HepG2 (cell line): ENCODE results near the gene TIMM13. TPM values are rescaled to one million over a fixed set of nuclear protein-coding genes. Genes with fewer than 3 reads are reported as not detected.

Experiments used
- ATAC-seq: fragments of 200-7000 bp; cut with Tn5 transposase; 3 replicates; pipeline ENCODE4 v1.9.1; 2020; ENCODE audit warnings: mild to moderate bottlenecking, moderate library complexity
- BruUV-seq: library from RNA; stranded (reverse); fragments of 400-500 nt; replicated peaks from 2 replicates; lab custom pipeline; 2021; lab: Mats Ljungman, UMichigan
- CTCF ChIA-PET: fragments of 300-600 bp; formaldehyde crosslinking; extraction: SDS; loops from one replicate; lab custom pipeline; 2021; ENCODE audit warnings: low total read pairs, inconsistent platforms, low intra/inter-chr PET ratio; lab: Yijun Ruan, JAX
- POLR2A ChIA-PET: fragments of 350-600 bp; sonication (Branson Sonifier 250); formaldehyde crosslinking; loops from one replicate; lab custom pipeline; 2020; ENCODE audit warnings: antibody characterized with exemption, inconsistent platforms; lab: Yijun Ruan, JAX
- DNase-seq: peaks from one replicate; pipeline ENCODE4 v3.0.0-alpha.2; 2015; ENCODE audit warnings: low spot score
- FAIRE-seq: peaks from 3 replicates; lab custom pipeline; 2011; peaks lifted over from hg19 to GRCh38; lab: Jason Lieb, UNC
- H2AFZ ChIP-seq: one replicate; pipeline ENCODE4 v1.6.1; 2011; ENCODE audit warnings: low read length, inconsistent platforms
- H3K27ac ChIP-seq: fragments of 300-600 bp; 3 replicates; pipeline ENCODE4 v1.8.0; 2011; ENCODE audit warnings: mixed run types, mild to moderate bottlenecking, mixed read lengths, low read length, inconsistent platforms; ENCODE audit not compliant: insufficient read depth; ENCODE audit errors: extremely low read length
- H3K27me3 ChIP-seq, 2 experiments: fragments of 200-600 bp in 1 of 2; 2 replicates in 1 of 2; 3 replicates in 1 of 2; pipeline versions ENCODE4 v1.6.0 to v1.8.0; 2011; ENCODE audit warnings: low read length in 2 of 2, mild to moderate bottlenecking in 2 of 2, moderate library complexity in 2 of 2, inconsistent platforms in 1 of 2; ENCODE audit not compliant: insufficient read depth in 2 of 2, control insufficient read depth in 1 of 2
- H3K36me3 ChIP-seq, 2 experiments: fragments of 200-600 bp in 1 of 2; replicated peaks in 1 of 2; 2 replicates in 1 of 2; 3 replicates in 1 of 2; pipeline versions ENCODE4 v1.5.1 to v1.8.0; 2011; ENCODE audit warnings: low read length in 2 of 2, inconsistent platforms in 1 of 2; ENCODE audit not compliant: insufficient read depth in 2 of 2, control insufficient read depth in 1 of 2
- H3K4me1 ChIP-seq: 2 replicates; pipeline ENCODE4 v1.5.1; 2012; ENCODE audit warnings: low read length, inconsistent platforms; ENCODE audit not compliant: insufficient read depth
- H3K4me2 ChIP-seq: 2 replicates; pipeline ENCODE4 v1.6.0; 2011; ENCODE audit warnings: low read depth, low read length, inconsistent platforms
- H3K4me3 ChIP-seq, 3 experiments: fragments of 200-600 bp in 1 of 3; sonication (generic), shearing (Covaris generic) in 1 of 3; replicated peaks in 1 of 3; 2 replicates each; pipeline ENCODE4 v1.5.1; 2011 to 2016; ENCODE audit warnings: low read length in 3 of 3, inconsistent platforms in 2 of 3, low read depth in 2 of 3, mild to moderate bottlenecking in 2 of 3, control low read depth in 1 of 3, mixed read lengths in 1 of 3; ENCODE audit not compliant: insufficient read depth in 1 of 3
- H3K79me2 ChIP-seq: one replicate; pipeline ENCODE4 v1.6.1; 2011; ENCODE audit warnings: low read length, inconsistent platforms; ENCODE audit not compliant: insufficient read depth
- H3K9ac ChIP-seq: 2 replicates; pipeline ENCODE4 v1.6.0; 2011; ENCODE audit warnings: mild to moderate bottlenecking, low read depth, low read length, inconsistent platforms; ENCODE audit not compliant: insufficient read depth
- H3K9me3 ChIP-seq: 2 replicates; pipeline ENCODE4 v1.5.1; 2012; ENCODE audit warnings: mild to moderate bottlenecking, low read length
- H4K20me1 ChIP-seq: 2 replicates; pipeline ENCODE4 v1.6.0; 2011; ENCODE audit warnings: inconsistent platforms, mild to moderate bottlenecking, low read length, moderate library complexity; ENCODE audit not compliant: insufficient read depth
- ATF4 ChIP-seq, 2 experiments: fragments of 450-650 bp in 1 of 2; sonication (generic) in 1 of 2; formaldehyde crosslinking; IDR thresholded peaks; 2 replicates each; pipeline versions ENCODE4 v1.5.0 to v1.8.0; 2020 to 2022; ENCODE audit warnings: mild to moderate bottlenecking in 1 of 2, missing genetic modification reagents in 1 of 2
- ZHX2 ChIP-seq, 2 experiments: sonication (generic) in 1 of 2; formaldehyde crosslinking in 1 of 2; IDR thresholded peaks; 2 replicates each; pipeline versions ENCODE4 v1.6.1 to v1.9.0; 2014 to 2022; ENCODE audit warnings: antibody characterized with exemption in 1 of 2, borderline replicate concordance in 1 of 2, inconsistent platforms in 1 of 2, low read depth in 1 of 2, missing genetic modification reagents in 1 of 2
- ZNF263 ChIP-seq: sonication (generic); formaldehyde crosslinking; IDR thresholded peaks from 2 replicates; pipeline ENCODE4 v1.4.0; 2020; ENCODE audit warnings: missing genetic modification reagents
- ZNF770 ChIP-seq: sonication (generic); formaldehyde crosslinking; IDR thresholded peaks from 2 replicates; pipeline ENCODE4 v1.5.0; 2020; ENCODE audit warnings: mild to moderate bottlenecking, missing genetic modification reagents
- WGBS: methylation state at CpG from one replicate; pipeline ENCODE4 v1.1.6; 2017; ENCODE audit warnings: low lambda C conversion rate; 5-methylcytosine and 5-hydroxymethylcytosine counted together
- in situ Hi-C: cut with HindIII; loops from 2 replicates; pipeline ENCODE4 v1.10.0; 2017; ENCODE audit warnings: low pct_unique_long_range_greater_than_20kb; ENCODE audit not compliant: extremely low pct_ligation_motif_present
- intact Hi-C: fragments of 100-400 bp; cut with micrococcal nuclease; formaldehyde crosslinking; loops from one replicate; pipeline ENCODE4 v1.10.0; 2022; ENCODE audit not compliant: unreplicated experiment
- polyA plus RNA-seq, 8 experiments: library from polyadenylated mRNA; depleted of rRNA in 3 of 8; stranded (reverse) in 7 of 8; unstranded in 1 of 8; fragments of >200 nt; fragmentation: Illumina TruSeq in 4 of 8; extraction: Trizol in 4 of 8; gene quantifications; 2 replicates each; pipeline versions ENCODE4 v1.2.1 to v1.2.3, GENCODE V29; 2011 to 2016; ENCODE audit warnings: low read depth in 4 of 8, missing spikeins in 1 of 8, mixed read lengths in 1 of 8; ENCODE audit not compliant: insufficient read depth in 1 of 8
- total RNA-seq, 5 experiments: library from RNA; depleted of rRNA; stranded (reverse); fragments of >200 nt; fragmentation: Illumina TruSeq; extraction: Trizol; gene quantifications; 2 replicates each; pipeline ENCODE4 v1.2.3, GENCODE V29; 2016; ENCODE audit warnings: low read depth in 1 of 5

TIMM13 gene
- total and polyA plus RNA-seq, 2 of the 13 experiments (the other 11 are each of a cell fraction or from before 2014, with no cell fraction given): 48.4 to 108 TPM

GRCh38 chr19:2387367-2388288 is 39.8 kb downstream of the TIMM13 start:
- Histone ChIP-seq H3K79me2 (no peaks in the 10 kb centered on the region), H3K27ac (no peak overlapping the region), H3K4me1 (peaks cover 25% of the 10 kb centered on the region), H3K36me3 (no peaks in the 10 kb centered on the region), H3K27me3 (peaks cover 2 to 9% of the 10 kb centered on the region in 2 experiments; a peak in 3 of 5 replicates), H3K4me3 (no peak overlapping the region), H3K4me2 (peak overlapping the region; percentile 36; the same call in 1 of the 2 replicates), H3K9me3 (no peaks in the 10 kb centered on the region), H2AFZ (peak overlapping the region; percentile 42), H3K9ac (no peak overlapping the region), H4K20me1 (no peaks in the 10 kb centered on the region)
- in situ Hi-C loops (no loop called here), intact Hi-C loops (no loop called here)
- FAIRE-seq: no peak
- no peak for TF ChIP-seq ZHX2 (IDR thresholded peaks at IDR 0.05; ENCODE audit: low read depth)
- no peak for TF ChIP-seq ZHX2 (CRISPR knock-in tag; IDR thresholded peaks at IDR 0.05; ENCODE audit: borderline replicate concordance)
- 0 out of 2 replicates have a peak, but pooled peaks have one; percentile 38 for TF ChIP-seq ZNF770 (CRISPR knock-in tag)
- TF ChIP-seq ZNF263: 0 out of 2 replicates have a peak, but pooled peaks have one; percentile 35
- peak in 1 of 2 experiments; percentile 47; a peak in 1 of 4 replicates for TF ChIP-seq ATF4 (CRISPR knock-in tag; IDR thresholded peaks at IDR 0.05)
- POLR2A ChIA-PET: no interaction called here
- no TSS peak for BruUV-seq
- WGBS: 44% methylated on average over 20 of the region's 20 CpGs
- ATAC-seq: no peak
- no peak for DNase-seq
- CTCF ChIA-PET: no interaction called here
